ENCODE measurements around the gene PCED1A. TPM values are rescaled to one million over a fixed set of nuclear protein-coding genes. Genes with fewer than 3 reads are reported as not detected.
A peak's percentile ranks its signal among the peaks of the same experiment; 100 is the strongest.

Gene PCED1A
- total and polyA plus RNA-seq, 9 of the 15 experiments (the other 6 are each of a cell fraction or from before 2014, with no cell fraction given) = 1.5 to 11.5 (median 5.9) TPM

DNA sequence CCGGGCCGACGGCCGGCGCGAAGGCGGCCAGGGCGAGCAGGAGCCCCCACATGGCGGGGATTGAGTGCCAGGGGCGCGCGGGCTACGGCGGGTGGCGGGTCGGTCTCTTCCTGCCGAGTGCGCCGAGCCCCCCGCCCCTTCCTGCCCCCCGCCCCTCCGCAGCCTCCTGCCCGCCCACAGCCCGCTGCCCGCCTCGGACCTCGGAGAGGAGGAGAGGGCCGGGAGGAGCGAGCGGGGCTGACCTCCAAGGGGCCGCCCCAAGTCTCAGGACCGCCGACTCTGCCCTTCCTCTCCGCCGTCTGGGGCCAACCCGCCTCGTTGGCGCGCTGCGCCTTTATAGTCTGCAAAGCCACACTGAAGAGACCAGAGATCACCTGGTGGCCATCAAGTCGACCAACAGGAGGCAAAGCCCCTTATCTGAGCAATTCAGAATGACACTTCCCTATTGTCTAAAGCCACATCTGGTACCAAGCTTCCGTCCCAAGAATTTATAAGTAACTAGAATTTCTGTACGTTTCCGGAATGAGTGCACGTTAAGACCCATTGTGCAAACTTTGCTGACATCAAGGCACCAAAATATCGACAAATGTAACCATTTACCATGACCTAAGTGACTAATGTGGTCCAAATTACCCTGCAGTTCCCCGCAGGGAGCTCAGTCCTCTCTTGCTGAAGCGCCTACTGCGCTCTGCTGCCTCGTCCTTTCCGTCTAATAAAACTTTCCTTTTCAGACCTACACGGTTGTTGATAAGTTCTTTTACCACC, 39.8 kb downstream of the PCED1A start, which contains the start of gene CPXM1 (continued):
- TF ChIP-seq KHSRP (IDR thresholded peaks at IDR 0.05) = no peak
- TF ChIP-seq SETDB1 (IDR thresholded peaks at IDR 0.05; ENCODE audit: low read length) = no peak
- TF ChIP-seq PML (IDR thresholded peaks at IDR 0.05; ENCODE audit: low read length) = peak; percentile 84
- no peak for TF ChIP-seq CHD4 (IDR thresholded peaks at IDR 0.05; ENCODE audit: insufficient read depth, insufficient replicate concordance, low read depth, low read length, poor library complexity, severe bottlenecking)
- TF ChIP-seq, protein P1, sequence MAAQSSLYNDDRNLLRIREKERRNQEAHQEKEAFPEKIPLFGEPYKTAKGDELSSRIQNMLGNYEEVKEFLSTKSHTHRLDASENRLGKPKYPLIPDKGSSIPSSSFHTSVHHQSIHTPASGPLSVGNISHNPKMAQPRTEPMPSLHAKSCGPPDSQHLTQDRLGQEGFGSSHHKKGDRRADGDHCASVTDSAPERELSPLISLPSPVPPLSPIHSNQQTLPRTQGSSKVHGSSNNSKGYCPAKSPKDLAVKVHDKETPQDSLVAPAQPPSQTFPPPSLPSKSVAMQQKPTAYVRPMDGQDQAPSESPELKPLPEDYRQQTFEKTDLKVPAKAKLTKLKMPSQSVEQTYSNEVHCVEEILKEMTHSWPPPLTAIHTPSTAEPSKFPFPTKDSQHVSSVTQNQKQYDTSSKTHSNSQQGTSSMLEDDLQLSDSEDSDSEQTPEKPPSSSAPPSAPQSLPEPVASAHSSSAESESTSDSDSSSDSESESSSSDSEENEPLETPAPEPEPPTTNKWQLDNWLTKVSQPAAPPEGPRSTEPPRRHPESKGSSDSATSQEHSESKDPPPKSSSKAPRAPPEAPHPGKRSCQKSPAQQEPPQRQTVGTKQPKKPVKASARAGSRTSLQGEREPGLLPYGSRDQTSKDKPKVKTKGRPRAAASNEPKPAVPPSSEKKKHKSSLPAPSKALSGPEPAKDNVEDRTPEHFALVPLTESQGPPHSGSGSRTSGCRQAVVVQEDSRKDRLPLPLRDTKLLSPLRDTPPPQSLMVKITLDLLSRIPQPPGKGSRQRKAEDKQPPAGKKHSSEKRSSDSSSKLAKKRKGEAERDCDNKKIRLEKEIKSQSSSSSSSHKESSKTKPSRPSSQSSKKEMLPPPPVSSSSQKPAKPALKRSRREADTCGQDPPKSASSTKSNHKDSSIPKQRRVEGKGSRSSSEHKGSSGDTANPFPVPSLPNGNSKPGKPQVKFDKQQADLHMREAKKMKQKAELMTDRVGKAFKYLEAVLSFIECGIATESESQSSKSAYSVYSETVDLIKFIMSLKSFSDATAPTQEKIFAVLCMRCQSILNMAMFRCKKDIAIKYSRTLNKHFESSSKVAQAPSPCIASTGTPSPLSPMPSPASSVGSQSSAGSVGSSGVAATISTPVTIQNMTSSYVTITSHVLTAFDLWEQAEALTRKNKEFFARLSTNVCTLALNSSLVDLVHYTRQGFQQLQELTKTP (IDR thresholded peaks at IDR 0.05; ENCODE audit: low read depth in 1 of 2, partially characterized antibody in 2 of 2) = no peak
- TF ChIP-seq SREBF1 (IDR thresholded peaks at IDR 0.05; ENCODE audit: borderline replicate concordance, low read depth, low read length) = no peak
- TF ChIP-seq, protein P2, sequence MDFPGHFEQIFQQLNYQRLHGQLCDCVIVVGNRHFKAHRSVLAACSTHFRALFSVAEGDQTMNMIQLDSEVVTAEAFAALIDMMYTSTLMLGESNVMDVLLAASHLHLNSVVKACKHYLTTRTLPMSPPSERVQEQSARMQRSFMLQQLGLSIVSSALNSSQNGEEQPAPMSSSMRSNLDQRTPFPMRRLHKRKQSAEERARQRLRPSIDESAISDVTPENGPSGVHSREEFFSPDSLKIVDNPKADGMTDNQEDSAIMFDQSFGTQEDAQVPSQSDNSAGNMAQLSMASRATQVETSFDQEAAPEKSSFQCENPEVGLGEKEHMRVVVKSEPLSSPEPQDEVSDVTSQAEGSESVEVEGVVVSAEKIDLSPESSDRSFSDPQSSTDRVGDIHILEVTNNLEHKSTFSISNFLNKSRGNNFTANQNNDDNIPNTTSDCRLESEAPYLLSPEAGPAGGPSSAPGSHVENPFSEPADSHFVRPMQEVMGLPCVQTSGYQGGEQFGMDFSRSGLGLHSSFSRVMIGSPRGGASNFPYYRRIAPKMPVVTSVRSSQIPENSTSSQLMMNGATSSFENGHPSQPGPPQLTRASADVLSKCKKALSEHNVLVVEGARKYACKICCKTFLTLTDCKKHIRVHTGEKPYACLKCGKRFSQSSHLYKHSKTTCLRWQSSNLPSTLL (IDR thresholded peaks at IDR 0.05) = no peak
- TF ChIP-seq CREB1 (IDR thresholded peaks at IDR 0.05) = no peak
- no peak for TF ChIP-seq CREB1 (CRISPR knock-in tag; IDR thresholded peaks at IDR 0.05)
- TF ChIP-seq PRPF4 (IDR thresholded peaks at IDR 0.05; ENCODE audit: insufficient read depth, low read depth, low read length, poor library complexity, severe bottlenecking) = no peak
- TF ChIP-seq ADNP (tag; IDR thresholded peaks at IDR 0.05) = no peak
- TF ChIP-seq RAD21 (CRISPR knock-in tag; conservative IDR thresholded peaks at IDR 0.05 in 1 of 2, IDR thresholded peaks at IDR 0.05 in 1 of 2) = no peak
- TF ChIP-seq SMARCA4 (IDR thresholded peaks at IDR 0.05) = peak; percentile 65; the same call in 1 of the 2 replicates
- TF ChIP-seq NR1H2 (CRISPR knock-in tag; IDR thresholded peaks at IDR 0.05) = no peak
- TF ChIP-seq ZNF140 (CRISPR knock-in tag; IDR thresholded peaks at IDR 0.05) = no peak
- TF ChIP-seq YY1 (IDR thresholded peaks at IDR 0.05; ENCODE audit: borderline replicate concordance in 1 of 3, control insufficient read depth in 1 of 3, extremely low read depth in 1 of 3, insufficient read depth in 3 of 3, insufficient read length in 1 of 3, insufficient replicate concordance in 2 of 3, low read depth in 1 of 3, low read length in 2 of 3) = no peak
- no peak for TF ChIP-seq PHB (CRISPR knock-in tag; IDR thresholded peaks at IDR 0.05)
- TF ChIP-seq, protein P3, sequence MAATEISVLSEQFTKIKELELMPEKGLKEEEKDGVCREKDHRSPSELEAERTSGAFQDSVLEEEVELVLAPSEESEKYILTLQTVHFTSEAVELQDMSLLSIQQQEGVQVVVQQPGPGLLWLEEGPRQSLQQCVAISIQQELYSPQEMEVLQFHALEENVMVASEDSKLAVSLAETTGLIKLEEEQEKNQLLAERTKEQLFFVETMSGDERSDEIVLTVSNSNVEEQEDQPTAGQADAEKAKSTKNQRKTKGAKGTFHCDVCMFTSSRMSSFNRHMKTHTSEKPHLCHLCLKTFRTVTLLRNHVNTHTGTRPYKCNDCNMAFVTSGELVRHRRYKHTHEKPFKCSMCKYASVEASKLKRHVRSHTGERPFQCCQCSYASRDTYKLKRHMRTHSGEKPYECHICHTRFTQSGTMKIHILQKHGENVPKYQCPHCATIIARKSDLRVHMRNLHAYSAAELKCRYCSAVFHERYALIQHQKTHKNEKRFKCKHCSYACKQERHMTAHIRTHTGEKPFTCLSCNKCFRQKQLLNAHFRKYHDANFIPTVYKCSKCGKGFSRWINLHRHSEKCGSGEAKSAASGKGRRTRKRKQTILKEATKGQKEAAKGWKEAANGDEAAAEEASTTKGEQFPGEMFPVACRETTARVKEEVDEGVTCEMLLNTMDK (IDR thresholded peaks at IDR 0.05; ENCODE audit: borderline replicate concordance, insufficient read depth, low read depth, low read length, poor library complexity, severe bottlenecking) = no peak
